OCI-LY7 (cell line): Measurements from ENCODE around the gene COL16A1. TPM values are rescaled to one million over a fixed set of nuclear protein-coding genes. Genes with fewer than 3 reads are reported as not detected.

Source experiments
- BruUV-seq: library from RNA; stranded (reverse); fragments of 400-500 nt; replicated peaks from 2 replicates; lab custom pipeline; 2021; lab: Mats Ljungman, UMichigan
- CTCF ChIA-PET: fragments of 300-600 bp; sonication (Branson Sonifier 250); formaldehyde crosslinking; loops from one replicate; lab custom pipeline; 2022; ENCODE audit warnings: antibody characterized with exemption; ENCODE audit not compliant: unreplicated experiment; lab: Charles Lee
- POLR2A ChIA-PET: fragments of 300-600 bp; sonication (Branson Sonifier 250); formaldehyde crosslinking; loops from one replicate; lab custom pipeline; 2022; ENCODE audit warnings: antibody characterized with exemption; lab: Charles Lee
- DNase-seq: peaks from one replicate; pipeline ENCODE4 v3.0.0-alpha.2; 2015; ENCODE audit warnings: low spot score
- H2AFZ ChIP-seq: fragments of 200-600 bp; sonication (generic), shearing (Covaris generic); 2 replicates; pipeline ENCODE4 v1.6.1; 2014; ENCODE audit warnings: mild to moderate bottlenecking, antibody characterized with exemption, low read length, moderate library complexity
- H3K27ac ChIP-seq: fragments of 200-600 bp; sonication (generic); 2 replicates; pipeline ENCODE4 v1.5.1; 2014; ENCODE audit warnings: mixed run types, low read depth, mild to moderate bottlenecking, moderate library complexity, low read length, inconsistent platforms; ENCODE audit not compliant: poor library complexity, severe bottlenecking
- H3K36me3 ChIP-seq: fragments of 200-600 bp; sonication (generic); 2 replicates; pipeline ENCODE4 v1.6.1; 2014; ENCODE audit warnings: mild to moderate bottlenecking, antibody characterized with exemption, low read length, moderate library complexity, mixed read lengths; ENCODE audit not compliant: insufficient read depth
- H3K4me1 ChIP-seq: fragments of 200-600 bp; sonication (generic); 2 replicates; pipeline ENCODE4 v1.5.1; 2014; ENCODE audit warnings: mild to moderate bottlenecking, low read length; ENCODE audit not compliant: insufficient read depth, poor library complexity, severe bottlenecking
- H3K4me2 ChIP-seq: fragments of 200-600 bp; sonication (generic); 2 replicates; pipeline ENCODE4 v1.6.1; 2014; ENCODE audit warnings: mild to moderate bottlenecking, low read length
- H3K4me3 ChIP-seq: fragments of 200-600 bp; sonication (generic); 2 replicates; pipeline ENCODE4 v1.5.1; 2014; ENCODE audit warnings: mild to moderate bottlenecking, low read depth, low read length; ENCODE audit not compliant: poor library complexity, severe bottlenecking
- H3K79me2 ChIP-seq: fragments of 200-600 bp; sonication (generic); 2 replicates; pipeline ENCODE4 v1.6.1; 2016; ENCODE audit warnings: low read depth, mild to moderate bottlenecking, low read length, moderate library complexity, mixed read lengths; ENCODE audit not compliant: insufficient read depth
- H3K9me2 ChIP-seq: fragments of 200-600 bp; sonication (generic); 2 replicates; pipeline ENCODE4 v1.6.1; 2016; ENCODE audit warnings: mild to moderate bottlenecking, low read length, mixed read lengths; ENCODE audit not compliant: insufficient read depth
- H3K9me3 ChIP-seq: fragments of 200-600 bp; sonication (generic); 2 replicates; pipeline ENCODE4 v1.6.1; 2014; ENCODE audit warnings: mild to moderate bottlenecking, mixed run types, low read length, mixed read lengths
- H4K20me1 ChIP-seq: fragments of 200-600 bp; sonication (generic); 2 replicates; pipeline ENCODE4 v1.6.1; 2014; ENCODE audit warnings: mild to moderate bottlenecking, antibody characterized with exemption, low read length, moderate library complexity, mixed read lengths; ENCODE audit not compliant: insufficient read depth
- EZH2phosphoT487 ChIP-seq: fragments of 200-600 bp; sonication (generic); IDR thresholded peaks from 2 replicates; pipeline ENCODE4 v1.6.1; 2018; ENCODE audit warnings: low read depth, borderline replicate concordance, mild to moderate bottlenecking, mixed run types, antibody characterized with exemption, low read length, moderate library complexity, mixed read lengths
- intact Hi-C: fragments of 100-400 bp; cut with micrococcal nuclease; formaldehyde crosslinking; loops from one replicate; pipeline ENCODE4 v1.10.0; 2022; ENCODE audit not compliant: unreplicated experiment
- total RNA-seq, 2 experiments: library from RNA; depleted of rRNA in 1 of 2; stranded (reverse); fragments of >200 nt in 1 of 2; shearing (Covaris generic) in 1 of 2; gene quantifications; 2 replicates each; pipeline ENCODE4 v1.2.3, GENCODE V29; 2014 to 2022
- TF ChIP-seq, protein P1 (sequence below): fragments of 200-600 bp; sonication (generic); conservative IDR thresholded peaks from 2 replicates; pipeline ENCODE4 v1.5.1; 2014; ENCODE audit warnings: mild to moderate bottlenecking, antibody characterized with exemption, low read length, moderate library complexity, mixed read lengths

The COL16A1 gene
- total RNA-seq, 2 experiments from 2014 or later, result not detected

DNA sequence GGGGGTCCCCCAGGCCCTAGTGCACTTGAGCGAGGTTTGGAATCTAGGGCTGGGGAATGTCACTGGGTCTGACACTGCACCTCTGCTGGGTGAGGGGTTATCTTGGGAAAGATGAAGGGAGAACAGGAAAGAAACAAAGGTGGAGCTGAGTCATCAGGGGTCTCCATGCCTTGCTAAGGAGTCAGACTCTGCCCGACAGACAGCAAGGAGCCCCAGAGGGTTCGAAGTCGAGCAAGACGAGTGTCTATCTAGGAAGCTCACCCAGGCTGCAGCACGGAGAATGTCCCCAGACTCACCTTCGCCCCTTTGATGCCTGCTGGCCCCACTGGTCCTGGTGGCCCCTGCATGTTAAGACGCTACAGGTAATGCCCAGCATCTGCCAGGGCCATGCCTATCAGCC, 18.0 kb downstream of the COL16A1 start:
- Histone ChIP-seq H3K4me3 (no peak overlapping the region), H4K20me1 (no peaks in the 10 kb centered on the region), H3K36me3 (no peaks in the 10 kb centered on the region), H3K4me1 (no peaks in the 10 kb centered on the region), H3K27ac (no peak overlapping the region), H3K79me2 (no peaks in the 10 kb centered on the region), H3K9me3 (no peaks in the 10 kb centered on the region), H2AFZ (no peak overlapping the region), H3K4me2 (no peak overlapping the region), H3K9me2 (no peaks in the 10 kb centered on the region)
- CTCF ChIA-PET, result no interaction called here
- no peak for DNase-seq
- intact Hi-C loops, result no loop called here
- POLR2A ChIA-PET, result no interaction called here
- no peak for TF ChIP-seq EZH2phosphoT487
- TF ChIP-seq, protein P1, sequence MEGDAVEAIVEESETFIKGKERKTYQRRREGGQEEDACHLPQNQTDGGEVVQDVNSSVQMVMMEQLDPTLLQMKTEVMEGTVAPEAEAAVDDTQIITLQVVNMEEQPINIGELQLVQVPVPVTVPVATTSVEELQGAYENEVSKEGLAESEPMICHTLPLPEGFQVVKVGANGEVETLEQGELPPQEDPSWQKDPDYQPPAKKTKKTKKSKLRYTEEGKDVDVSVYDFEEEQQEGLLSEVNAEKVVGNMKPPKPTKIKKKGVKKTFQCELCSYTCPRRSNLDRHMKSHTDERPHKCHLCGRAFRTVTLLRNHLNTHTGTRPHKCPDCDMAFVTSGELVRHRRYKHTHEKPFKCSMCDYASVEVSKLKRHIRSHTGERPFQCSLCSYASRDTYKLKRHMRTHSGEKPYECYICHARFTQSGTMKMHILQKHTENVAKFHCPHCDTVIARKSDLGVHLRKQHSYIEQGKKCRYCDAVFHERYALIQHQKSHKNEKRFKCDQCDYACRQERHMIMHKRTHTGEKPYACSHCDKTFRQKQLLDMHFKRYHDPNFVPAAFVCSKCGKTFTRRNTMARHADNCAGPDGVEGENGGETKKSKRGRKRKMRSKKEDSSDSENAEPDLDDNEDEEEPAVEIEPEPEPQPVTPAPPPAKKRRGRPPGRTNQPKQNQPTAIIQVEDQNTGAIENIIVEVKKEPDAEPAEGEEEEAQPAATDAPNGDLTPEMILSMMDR, result no peak
- no TSS peak for BruUV-seq

DNA sequence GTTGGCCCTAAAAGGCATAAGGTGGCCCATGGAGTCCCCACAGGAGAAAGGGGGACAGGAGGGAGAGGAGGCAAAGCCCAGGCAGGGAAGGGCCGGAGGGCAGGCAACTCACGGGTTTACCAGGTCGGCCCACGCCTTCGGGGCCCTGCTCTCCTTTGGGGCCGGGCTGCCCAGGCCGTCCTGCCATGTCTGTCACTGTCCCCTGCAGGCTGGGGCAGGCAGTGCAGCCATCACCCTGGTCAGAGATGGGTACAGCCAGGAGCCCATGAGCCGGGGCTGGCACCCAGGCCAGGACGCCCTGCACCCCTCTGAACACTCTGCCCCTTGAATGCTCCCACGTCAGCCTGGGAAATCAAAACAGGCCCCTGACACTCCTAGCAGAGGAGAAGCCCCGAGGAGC, 19.8 kb downstream of the COL16A1 start:
- Histone ChIP-seq H3K9me2 (no peaks in the 10 kb centered on the region), H3K4me1 (no peaks in the 10 kb centered on the region), H3K4me2 (no peak overlapping the region), H4K20me1 (no peaks in the 10 kb centered on the region), H3K79me2 (no peaks in the 10 kb centered on the region), H3K27ac (no peak overlapping the region), H2AFZ (no peak overlapping the region), H3K9me3 (no peaks in the 10 kb centered on the region), H3K4me3 (no peak overlapping the region), H3K36me3 (no peaks in the 10 kb centered on the region)
- ChIA-PET CTCF (no interaction called here), POLR2A (no interaction called here)
- no TSS peak for BruUV-seq
- peak; percentile 18 for DNase-seq
- no peak for TF ChIP-seq EZH2phosphoT487
- TF ChIP-seq, protein P1, result peak; percentile 50
- intact Hi-C loops, result no loop called here

DNA sequence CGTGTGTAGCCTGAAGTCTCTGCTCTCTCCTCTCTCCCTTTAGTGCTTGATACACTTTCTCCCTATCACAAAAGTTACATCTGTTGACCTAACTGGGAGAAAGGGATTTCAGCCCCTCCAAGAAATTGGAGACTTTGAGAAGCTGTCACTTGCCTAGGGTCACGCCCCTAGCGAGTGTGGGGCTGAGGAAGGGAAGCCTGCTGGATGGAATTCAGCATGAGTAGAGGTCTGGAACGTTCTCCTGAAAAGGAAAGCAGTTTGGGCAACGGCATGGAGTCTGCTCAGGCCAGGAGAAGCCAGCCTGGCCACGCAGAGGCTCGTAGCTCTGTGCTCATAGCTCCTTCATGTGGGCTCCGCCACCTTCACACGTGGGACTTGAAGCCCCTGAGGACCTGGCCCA, 22.4 kb downstream of the COL16A1 start:
- no peak overlapping the region for H3K4me3 ChIP-seq
- no peaks in the 10 kb centered on the region for H4K20me1 ChIP-seq
- ChIA-PET POLR2A (no interaction called here), CTCF (no interaction called here)
- no peak for TF ChIP-seq EZH2phosphoT487
- TF ChIP-seq, protein P1, result no peak
- no peak overlapping the region for H3K27ac ChIP-seq
- H3K9me3 ChIP-seq, result no peaks in the 10 kb centered on the region
- no TSS peak for BruUV-seq
- H3K4me1 ChIP-seq, result no peaks in the 10 kb centered on the region
- no peak overlapping the region for H2AFZ ChIP-seq
- no peaks in the 10 kb centered on the region for H3K79me2 ChIP-seq
- no peak for DNase-seq
- no peaks in the 10 kb centered on the region for H3K9me2 ChIP-seq
- H3K4me2 ChIP-seq, result no peak overlapping the region
- intact Hi-C loops, result no loop called here
- no peaks in the 10 kb centered on the region for H3K36me3 ChIP-seq
